ENCODE measurements around the gene KAZN.

Gene KAZN

GRCh38 chr1:14598007-14598497, 433 bp upstream of the KAZN start:
- H3K79me1 ChIP-seq (replicated peaks; ENCODE audit: low read length, poor library complexity, severe bottlenecking), result no peaks in the 10 kb centered on the region
- peaks cover 29 to 48% of the 10 kb centered on the region in 2 experiments for H3K27me3 ChIP-seq (ENCODE audit: control insufficient read depth in 1 of 2, insufficient read depth in 1 of 2, low read length in 2 of 2)
- no peak overlapping the region for H3K18ac ChIP-seq (ENCODE audit: low read depth in 1 of 2, low read length in 2 of 2)
- no peak overlapping the region for H3K27ac ChIP-seq (ENCODE audit: low read length, poor library complexity, severe bottlenecking)
- H2BK5ac ChIP-seq (ENCODE audit: low read depth, low read length, poor library complexity, severe bottlenecking), result no peak overlapping the region
- no peak overlapping the region for H4K91ac ChIP-seq (ENCODE audit: low read length)
- H3K36me3 ChIP-seq (ENCODE audit: control insufficient read depth in 1 of 2, insufficient read depth in 2 of 2, low read depth in 1 of 2, low read length in 2 of 2), result no peaks in the 10 kb centered on the region
- no peak overlapping the region for H4K8ac ChIP-seq (ENCODE audit: low read length)
- H3K9me3 ChIP-seq (ENCODE audit: control insufficient read depth, low read length), result no peaks in the 10 kb centered on the region
- H2AFZ ChIP-seq (ENCODE audit: low read depth, low read length), result no peak overlapping the region
- H3K4me3 ChIP-seq (ENCODE audit: insufficient read depth in 1 of 2, low read depth in 1 of 2, low read length in 2 of 2), result peak overlapping the region; percentile 40 to 84
- peaks cover 13% of the 10 kb centered on the region for H3K4me1 ChIP-seq (ENCODE audit: control insufficient read depth, insufficient read depth, low read depth, low read length)
- no peak overlapping the region for H2BK120ac ChIP-seq (ENCODE audit: low read depth, low read length)
- H2BK12ac ChIP-seq (ENCODE audit: low read length in 2 of 2), result no peak overlapping the region
- peak overlapping the region; percentile 81 for H3K9ac ChIP-seq (ENCODE audit: low read length)
- H3K23ac ChIP-seq (ENCODE audit: low read length in 2 of 2), result no peak overlapping the region
- 1% methylated on average over 23 of the region's 26 CpGs for WGBS
- H3K4me2 ChIP-seq (ENCODE audit: low read length, poor library complexity, severe bottlenecking), result peak overlapping the region; percentile 49
- H2BK15ac ChIP-seq (ENCODE audit: low read depth, poor library complexity, severe bottlenecking), result no peak overlapping the region
- DNase-seq, result no peak
- H3K14ac ChIP-seq (ENCODE audit: low read length in 2 of 2), result no peak overlapping the region
- no peak overlapping the region for H2AK5ac ChIP-seq (ENCODE audit: low read length, severe bottlenecking)
- no peak overlapping the region for H3K4ac ChIP-seq (ENCODE audit: low read depth in 1 of 2, low read length in 2 of 2)

- no peak overlapping the region for H4K8ac ChIP-seq (ENCODE audit: low read length)
- peak overlapping the region; percentile 81 for H3K9ac ChIP-seq (ENCODE audit: low read length)
- H3K18ac ChIP-seq (ENCODE audit: low read depth in 1 of 2, low read length in 2 of 2), result no peak overlapping the region
- peaks cover 13% of the 10 kb centered on the region for H3K4me1 ChIP-seq (ENCODE audit: control insufficient read depth, insufficient read depth, low read depth, low read length)
- no peak overlapping the region for H3K23ac ChIP-seq (ENCODE audit: low read length in 2 of 2)
- no peak overlapping the region for H4K91ac ChIP-seq (ENCODE audit: low read length)
- H2BK120ac ChIP-seq (ENCODE audit: low read depth, low read length), result no peak overlapping the region
- H3K36me3 ChIP-seq (ENCODE audit: control insufficient read depth in 1 of 2, insufficient read depth in 2 of 2, low read depth in 1 of 2, low read length in 2 of 2), result no peaks in the 10 kb centered on the region
- H3K27me3 ChIP-seq (ENCODE audit: control insufficient read depth in 1 of 2, insufficient read depth in 1 of 2, low read length in 2 of 2), result peaks cover 20 to 48% of the 10 kb centered on the region in 2 experiments
- no peak overlapping the region for H3K14ac ChIP-seq (ENCODE audit: low read length in 2 of 2)
- H3K4me3 ChIP-seq (ENCODE audit: insufficient read depth in 1 of 2, low read depth in 1 of 2, low read length in 2 of 2), result peak overlapping the region; percentile 41 to 84
- WGBS, result under 1% methylated on average over 43 of the region's 43 CpGs
- H3K4me2 ChIP-seq (ENCODE audit: low read length, poor library complexity, severe bottlenecking), result peak overlapping the region; percentile 49
- no peak overlapping the region for H2BK12ac ChIP-seq (ENCODE audit: low read length in 2 of 2)
- H2AFZ ChIP-seq (ENCODE audit: low read depth, low read length), result no peak overlapping the region
- H2AK5ac ChIP-seq (ENCODE audit: low read length, severe bottlenecking), result no peak overlapping the region
- no peak overlapping the region for H2BK5ac ChIP-seq (ENCODE audit: low read depth, low read length, poor library complexity, severe bottlenecking)
- H3K4ac ChIP-seq (ENCODE audit: low read depth in 1 of 2, low read length in 2 of 2), result no peak overlapping the region
- H3K79me1 ChIP-seq (replicated peaks; ENCODE audit: low read length, poor library complexity, severe bottlenecking), result no peaks in the 10 kb centered on the region
- no peaks in the 10 kb centered on the region for H3K9me3 ChIP-seq (ENCODE audit: control insufficient read depth, low read length)
- DNase-seq, result no peak
- no peak overlapping the region for H3K27ac ChIP-seq (ENCODE audit: low read length, poor library complexity, severe bottlenecking)
- H2BK15ac ChIP-seq (ENCODE audit: low read depth, poor library complexity, severe bottlenecking), result no peak overlapping the region
Measured at GRCh38 chr1:14599183-14599791, 802 bp downstream of the KAZN start.

- H3K27ac ChIP-seq (ENCODE audit: low read length, poor library complexity, severe bottlenecking), result no peak overlapping the region
- H2AK5ac ChIP-seq (ENCODE audit: low read length, severe bottlenecking), result no peak overlapping the region
- H2AFZ ChIP-seq (ENCODE audit: low read depth, low read length), result no peak overlapping the region
- 3% methylated on average over 5 of the region's 6 CpGs for WGBS
- H2BK15ac ChIP-seq (ENCODE audit: low read depth, poor library complexity, severe bottlenecking), result no peak overlapping the region
- H3K14ac ChIP-seq (ENCODE audit: low read length in 2 of 2), result no peak overlapping the region
- H3K9me3 ChIP-seq (ENCODE audit: control insufficient read depth, low read length), result no peaks in the 10 kb centered on the region
- H4K8ac ChIP-seq (ENCODE audit: low read length), result no peak overlapping the region
- no peak overlapping the region for H4K91ac ChIP-seq (ENCODE audit: low read length)
- no peak overlapping the region for H2BK120ac ChIP-seq (ENCODE audit: low read depth, low read length)
- no peak overlapping the region for H3K4ac ChIP-seq (ENCODE audit: low read depth in 1 of 2, low read length in 2 of 2)
- no peak overlapping the region for H3K23ac ChIP-seq (ENCODE audit: low read length in 2 of 2)
- H3K4me2 ChIP-seq (ENCODE audit: low read length, poor library complexity, severe bottlenecking), result no peak overlapping the region
- H3K79me1 ChIP-seq (replicated peaks; ENCODE audit: low read length, poor library complexity, severe bottlenecking), result no peaks in the 10 kb centered on the region
- no peak overlapping the region for H2BK12ac ChIP-seq (ENCODE audit: low read length in 2 of 2)
- peaks cover 13% of the 10 kb centered on the region for H3K4me1 ChIP-seq (ENCODE audit: control insufficient read depth, insufficient read depth, low read depth, low read length)
- H3K9ac ChIP-seq (ENCODE audit: low read length), result peak overlapping the region; percentile 81
- no peaks in the 10 kb centered on the region for H3K36me3 ChIP-seq (ENCODE audit: control insufficient read depth in 1 of 2, insufficient read depth in 2 of 2, low read depth in 1 of 2, low read length in 2 of 2)
- no peak for DNase-seq
- H3K4me3 ChIP-seq (ENCODE audit: insufficient read depth in 1 of 2, low read depth in 1 of 2, low read length in 2 of 2), result peak overlapping the region in 1 of 2 experiments; percentile 84
- peaks cover 20 to 48% of the 10 kb centered on the region in 2 experiments for H3K27me3 ChIP-seq (ENCODE audit: control insufficient read depth in 1 of 2, insufficient read depth in 1 of 2, low read length in 2 of 2)
- H2BK5ac ChIP-seq (ENCODE audit: low read depth, low read length, poor library complexity, severe bottlenecking), result no peak overlapping the region
- no peak overlapping the region for H3K18ac ChIP-seq (ENCODE audit: low read depth in 1 of 2, low read length in 2 of 2)
Measured at GRCh38 chr1:14599800-14600199, 1.3 kb downstream of the KAZN start.

DNA sequence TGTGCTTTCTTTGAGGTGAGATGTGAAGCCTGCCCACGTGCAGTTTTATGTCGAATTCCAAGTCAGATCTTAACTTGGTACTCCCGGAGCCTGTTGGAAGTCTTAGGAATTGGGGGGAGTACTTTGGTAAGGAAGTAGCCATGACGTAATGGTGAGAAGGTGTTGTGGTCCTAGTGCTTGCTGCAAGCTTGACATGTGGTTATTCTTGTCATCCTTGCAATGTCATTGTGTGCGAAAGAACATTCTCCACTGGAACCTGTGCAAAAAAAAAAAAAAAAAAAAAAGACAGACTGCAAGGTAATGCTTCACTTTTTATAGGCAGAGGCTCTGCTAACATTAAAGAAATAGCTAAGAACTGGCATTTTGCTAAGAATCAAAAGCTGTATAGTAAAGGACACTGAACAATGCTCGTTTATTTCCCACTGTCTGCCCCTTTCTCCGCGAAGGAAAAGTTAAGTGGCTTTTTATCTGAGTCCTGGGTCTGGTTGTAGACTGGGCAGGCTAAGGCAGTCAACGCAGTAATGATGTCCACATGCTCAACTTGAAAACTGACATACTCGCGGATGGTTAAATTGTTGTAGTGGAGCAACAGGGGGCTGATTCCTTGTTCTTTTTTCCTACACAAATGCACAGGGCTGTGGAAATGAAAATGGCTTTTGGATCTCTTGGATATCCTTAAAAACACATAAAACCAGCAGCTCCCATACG, 2.1 kb downstream of the KAZN start:
- Histone ChIP-seq H3K18ac (ENCODE audit: low read depth in 1 of 2, low read length in 2 of 2) (no peak overlapping the region), H3K36me3 (ENCODE audit: control insufficient read depth in 1 of 2, insufficient read depth in 2 of 2, low read depth in 1 of 2, low read length in 2 of 2) (no peaks in the 10 kb centered on the region), H3K27ac (ENCODE audit: low read length, poor library complexity, severe bottlenecking) (no peak overlapping the region), H2BK120ac (ENCODE audit: low read depth, low read length) (no peak overlapping the region), H2AFZ (ENCODE audit: low read depth, low read length) (no peak overlapping the region), H3K23ac (ENCODE audit: low read length in 2 of 2) (no peak overlapping the region), H2BK15ac (ENCODE audit: low read depth, poor library complexity, severe bottlenecking) (no peak overlapping the region), H3K14ac (ENCODE audit: low read length in 2 of 2) (no peak overlapping the region), H4K8ac (ENCODE audit: low read length) (no peak overlapping the region), H3K4me2 (ENCODE audit: low read length, poor library complexity, severe bottlenecking) (no peak overlapping the region), H2BK5ac (ENCODE audit: low read depth, low read length, poor library complexity, severe bottlenecking) (no peak overlapping the region), H3K9ac (ENCODE audit: low read length) (peak overlapping the region; percentile 5), H3K4me1 (ENCODE audit: control insufficient read depth, insufficient read depth, low read depth, low read length) (peaks cover 13% of the 10 kb centered on the region), H4K91ac (ENCODE audit: low read length) (no peak overlapping the region), H3K4ac (ENCODE audit: low read depth in 1 of 2, low read length in 2 of 2) (no peak overlapping the region), H3K27me3 (ENCODE audit: control insufficient read depth in 1 of 2, insufficient read depth in 1 of 2, low read length in 2 of 2) (peaks cover 20 to 48% of the 10 kb centered on the region in 2 experiments), H2BK12ac (ENCODE audit: low read length in 2 of 2) (no peak overlapping the region), H3K4me3 (ENCODE audit: insufficient read depth in 1 of 2, low read depth in 1 of 2, low read length in 2 of 2) (peak overlapping the region in 1 of 2 experiments; percentile 84), H2AK5ac (ENCODE audit: low read length, severe bottlenecking) (no peak overlapping the region), H3K9me3 (ENCODE audit: control insufficient read depth, low read length) (no peaks in the 10 kb centered on the region), H3K79me1 (replicated peaks; ENCODE audit: low read length, poor library complexity, severe bottlenecking) (no peaks in the 10 kb centered on the region)
- WGBS, result 38% methylated on average over 9 of the region's 12 CpGs
- DNase-seq, result no peak
